ENCODE measurements around the gene NRN1.
"Not testable (repeated sequence)": the region's sequence is repeated elsewhere in the genome, so short reads cannot be mapped to it uniquely, and the experiment has no call there.

NRN1 gene

GRCh38 chr6:5979650-5980420 lies 26.9 kb downstream of the NRN1 start:
- no peak for DNase-seq

GRCh38 chr6:5976811-5977210 lies 29.9 kb downstream of the NRN1 start:
- no peak for DNase-seq

- DNase-seq: no peak
Observed at GRCh38 chr6:5968817-5969734, 37.6 kb downstream of the NRN1 start.

GRCh38 chr6:5968036-5968435 lies 38.7 kb downstream of the NRN1 start:
- not testable (repeated sequence) for DNase-seq

- DNase-seq: no peak
Observed at GRCh38 chr6:5967594-5967993, 39.1 kb downstream of the NRN1 start.

GRCh38 chr6:5962794-5963193 lies 43.9 kb downstream of the NRN1 start:
- DNase-seq: no peak

GRCh38 chr6:5961836-5962235 lies 44.9 kb downstream of the NRN1 start:
- no peak for DNase-seq

- DNase-seq: no peak
Observed at GRCh38 chr6:5960456-5960855, 46.3 kb downstream of the NRN1 start.

GRCh38 chr6:5958921-5959320 lies 47.8 kb downstream of the NRN1 start:
- DNase-seq: no peak

- DNase-seq: no peak
Observed at GRCh38 chr6:5956939-5957338, 49.8 kb downstream of the NRN1 start.

GRCh38 chr6:5950361-5950785 lies 56.4 kb downstream of the NRN1 start:
- no peak for DNase-seq

Data from KG1 (cell line).